GM10266 (cell line): ENCODE measurements around the gene SPRN.
"Not testable (repeated sequence)": the region's sequence is repeated elsewhere in the genome, so short reads cannot be mapped to it uniquely, and the experiment has no call there.

Source experiments
- DNase-seq: peaks from one replicate; pipeline ENCODE4 v3.0.0; 2012; ENCODE audit errors: extremely low spot score
- CTCF ChIP-seq: IDR thresholded peaks from 2 replicates; pipeline ENCODE4 v1.5.1; 2012; ENCODE audit warnings: mild to moderate bottlenecking, low read depth; ENCODE audit not compliant: control insufficient read depth, insufficient read depth; ENCODE audit errors: missing control alignments

SPRN gene

GRCh38 chr10:133424601-133425000 lies at the start of gene SPRN:
Gene SPRN (minus strand): TSS chr10:133424625. CDS start chr10:133423681, 944 bp downstream.
- DNase-seq, result not testable (repeated sequence)

- DNase-seq, result peak; percentile 9
- no peak for TF ChIP-seq CTCF
Observed at GRCh38 chr10:133474027-133474426, 49.6 kb upstream of the SPRN start.

- no peak for TF ChIP-seq CTCF
- DNase-seq, result no peak
Observed at GRCh38 chr10:133473270-133473669, 48.8 kb upstream of the SPRN start.

GRCh38 chr10:133471300-133472109 lies 47.1 kb upstream of the SPRN start:
- no peak for TF ChIP-seq CTCF
- no peak for DNase-seq

- DNase-seq, result not testable (repeated sequence)
Observed at GRCh38 chr10:133469205-133469604, 44.8 kb upstream of the SPRN start.

- DNase-seq, result no peak
- TF ChIP-seq CTCF, result no peak
Observed at GRCh38 chr10:133467286-133467911, 43.0 kb upstream of the SPRN start.

GRCh38 chr10:133466683-133467275 lies 42.4 kb upstream of the SPRN start:
- no peak for TF ChIP-seq CTCF
- DNase-seq, result no peak

- no peak for DNase-seq
- TF ChIP-seq CTCF, result no peak
Observed at GRCh38 chr10:133465950-133466474, 41.6 kb upstream of the SPRN start.
